Ectodermal cell (in vitro differentiated cells): ENCODE measurements around the gene TMEM229A.
"Not testable (repeated sequence)": the region's sequence is repeated elsewhere in the genome, so short reads cannot be mapped to it uniquely, and the experiment has no call there.

Source experiments
- H3K27ac ChIP-seq: 2 replicates; pipeline ENCODE4 v1.7.0; 2013; ENCODE audit warnings: mild to moderate bottlenecking, low read depth, low read length; ENCODE audit not compliant: insufficient read depth, poor library complexity, severe bottlenecking
- H3K27me3 ChIP-seq: 2 replicates; pipeline ENCODE4 v1.7.0; 2013; ENCODE audit warnings: mild to moderate bottlenecking, low read length; ENCODE audit not compliant: insufficient read depth, control insufficient read depth, poor library complexity, severe bottlenecking
- H3K36me3 ChIP-seq: one replicate; pipeline ENCODE4 v1.7.0; 2013; ENCODE audit warnings: low read length; ENCODE audit not compliant: control insufficient read depth, insufficient read depth
- H3K4me1 ChIP-seq: one replicate; pipeline ENCODE4 v1.7.0; 2013; ENCODE audit warnings: low read length; ENCODE audit not compliant: control insufficient read depth, insufficient read depth
- H3K4me3 ChIP-seq: 2 replicates; pipeline ENCODE4 v1.7.0; 2013; ENCODE audit warnings: low read depth, low read length, control low read depth; ENCODE audit not compliant: insufficient read depth
- H3K9me3 ChIP-seq: 2 replicates; pipeline ENCODE4 v1.7.0; 2013; ENCODE audit warnings: mild to moderate bottlenecking, low read length, moderate library complexity; ENCODE audit not compliant: control insufficient read depth
- WGBS, 2 experiments: methylation state at CpG; one replicate each; pipeline ENCODE4 v1.1.7; 2013; ENCODE audit warnings: missing lambda C conversion rate in 2 of 2; 5-methylcytosine and 5-hydroxymethylcytosine counted together

TMEM229A gene

DNA sequence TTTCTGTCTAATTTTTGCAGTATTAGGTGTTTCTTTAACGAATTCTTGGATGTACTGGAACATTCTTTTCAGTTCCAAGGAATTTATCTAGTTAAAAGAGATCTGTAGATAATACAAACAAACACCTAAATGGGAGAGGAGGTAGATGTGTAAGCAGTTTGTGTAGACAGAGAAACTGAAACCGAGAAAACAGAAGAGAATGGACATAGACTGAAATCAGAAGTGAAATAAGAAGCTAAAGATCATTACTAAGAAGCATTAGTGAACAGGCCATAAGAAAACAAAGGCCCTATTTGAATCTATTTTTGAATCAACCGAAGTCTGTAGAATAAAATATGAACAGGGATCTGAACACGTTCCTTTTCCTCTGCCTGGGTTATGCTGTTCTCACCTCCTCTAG is 26.5 kb upstream of the TMEM229A start:
- Histone ChIP-seq H3K36me3 (no peaks in the 10 kb centered on the region), H3K4me1 (no peaks in the 10 kb centered on the region), H3K4me3 (no peak overlapping the region), H3K9me3 (no peaks in the 10 kb centered on the region), H3K27ac (no peak overlapping the region), H3K27me3 (no peaks in the 10 kb centered on the region)
- 96 to 99% methylated on average over 4 of the region's 4 CpGs for WGBS, 2 experiments

GRCh38 chr7:124058515-124058914 is 25.6 kb upstream of the TMEM229A start:
- no peak overlapping the region for H3K27ac ChIP-seq
- no peaks in the 10 kb centered on the region for H3K9me3 ChIP-seq
- no peak overlapping the region for H3K4me3 ChIP-seq
- no peaks in the 10 kb centered on the region for H3K27me3 ChIP-seq
- no peaks in the 10 kb centered on the region for H3K36me3 ChIP-seq
- WGBS, 2 experiments = 100% methylated on average over 1 to 2 of the region's 2 CpGs
- H3K4me1 ChIP-seq = no peaks in the 10 kb centered on the region

DNA sequence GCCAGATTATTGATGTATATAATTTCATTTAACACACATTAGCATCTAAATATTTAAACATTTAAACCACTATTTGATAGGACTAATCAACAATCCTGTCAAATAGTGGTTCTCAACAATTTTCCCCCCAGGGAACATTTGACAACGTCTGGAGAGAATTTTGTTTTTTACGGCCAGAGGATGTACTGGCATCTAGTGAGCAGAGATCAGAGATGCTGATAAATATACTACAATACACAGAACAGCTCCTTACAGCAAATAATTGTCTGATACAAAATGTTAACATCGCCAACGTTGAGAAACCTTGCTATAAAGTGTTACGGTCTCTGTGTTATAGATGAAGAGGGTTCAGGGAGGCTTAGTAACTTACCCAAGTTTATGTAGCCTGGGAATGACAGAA is 25.0 kb upstream of the TMEM229A start:
- Histone ChIP-seq H3K9me3 (no peaks in the 10 kb centered on the region), H3K27ac (no peak overlapping the region), H3K4me3 (no peak overlapping the region), H3K36me3 (no peaks in the 10 kb centered on the region), H3K4me1 (no peaks in the 10 kb centered on the region), H3K27me3 (no peaks in the 10 kb centered on the region)
- WGBS, 2 experiments = 92 to 93% methylated on average over 5 of the region's 5 CpGs

GRCh38 chr7:124056234-124056633 is 23.4 kb upstream of the TMEM229A start:
- whole genome bisulfite sequencing, 2 experiments = 100% methylated on average over 1 of the region's 1 CpG; no CpG with 5 or more reads in 1 of the 2 experiments
- no peaks in the 10 kb centered on the region for H3K27me3 ChIP-seq
- H3K4me1 ChIP-seq = no peaks in the 10 kb centered on the region

DNA sequence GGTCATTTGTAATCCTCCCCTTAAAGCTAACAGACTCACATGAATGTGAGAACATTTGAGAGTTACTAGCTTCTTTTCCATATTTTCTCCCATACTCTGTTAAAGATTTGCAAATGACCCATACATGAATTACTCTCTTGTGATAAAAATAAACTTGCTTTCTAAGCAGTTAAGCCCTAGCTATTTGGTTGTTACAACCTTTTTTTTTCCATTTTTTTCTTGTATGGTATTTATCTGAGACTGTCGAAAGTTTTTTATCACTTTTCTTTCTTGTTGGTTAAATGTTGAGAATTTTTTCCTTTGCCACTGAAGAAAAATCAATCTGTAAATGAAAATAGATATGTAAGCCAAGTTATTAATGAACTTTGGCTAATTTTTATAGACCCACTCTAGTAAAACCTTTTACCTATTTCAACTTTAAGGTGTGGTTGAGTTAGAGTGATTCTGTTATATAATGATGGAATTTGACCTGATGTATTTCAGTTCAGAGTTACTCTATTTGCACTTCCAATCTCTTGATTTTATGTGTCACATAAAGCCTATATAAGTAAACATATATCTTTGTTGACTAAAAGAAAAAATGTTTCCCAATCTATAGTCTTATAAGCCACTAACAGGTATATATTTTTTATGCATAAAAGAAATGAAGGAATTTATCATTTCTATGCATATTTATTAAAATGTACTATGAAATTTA is 19.0 kb upstream of the TMEM229A start:
- WGBS, 2 experiments = 91% methylated on average over 1 of the region's 1 CpG; no CpG with 5 or more reads in 1 of the 2 experiments
- no peaks in the 10 kb centered on the region for H3K27me3 ChIP-seq
- H3K9me3 ChIP-seq = no peaks in the 10 kb centered on the region
- H3K4me1 ChIP-seq = no peaks in the 10 kb centered on the region
- no peak overlapping the region for H3K27ac ChIP-seq
- H3K36me3 ChIP-seq = no peaks in the 10 kb centered on the region
- no peak overlapping the region for H3K4me3 ChIP-seq

More at GRCh38 chr7:124056234-124056633, 23.4 kb upstream of the TMEM229A start:
- no peaks in the 10 kb centered on the region for H3K9me3 ChIP-seq
- H3K4me3 ChIP-seq = no peak overlapping the region
- no peak overlapping the region for H3K27ac ChIP-seq
- H3K36me3 ChIP-seq = no peaks in the 10 kb centered on the region

- H3K36me3 ChIP-seq = no peaks in the 10 kb centered on the region
- H3K9me3 ChIP-seq = no peaks in the 10 kb centered on the region
- 73 to 90% methylated on average over 1 of the region's 2 CpGs for WGBS, 2 experiments
- no peaks in the 10 kb centered on the region for H3K27me3 ChIP-seq
- H3K4me1 ChIP-seq = no peaks in the 10 kb centered on the region
- H3K27ac ChIP-seq = no peak overlapping the region
- no peak overlapping the region for H3K4me3 ChIP-seq
These were observed 10.0 kb upstream of the TMEM229A start for GRCh38 chr7:124042826-124043225.

- no peaks in the 10 kb centered on the region for H3K36me3 ChIP-seq
- H3K9me3 ChIP-seq = no peaks in the 10 kb centered on the region
- H3K4me3 ChIP-seq = no peak overlapping the region
- no peak overlapping the region for H3K27ac ChIP-seq
- WGBS, 2 experiments = 93 to 95% methylated on average over 2 of the region's 2 CpGs
- H3K4me1 ChIP-seq = no peaks in the 10 kb centered on the region
- H3K27me3 ChIP-seq = no peaks in the 10 kb centered on the region
These were observed 8.6 kb upstream of the TMEM229A start for GRCh38 chr7:124041439-124041838.

- not testable (repeated sequence) for H3K9me3 ChIP-seq, H3K27ac ChIP-seq, H3K4me1 ChIP-seq, H3K4me3 ChIP-seq, H3K36me3 ChIP-seq
- WGBS, 2 experiments = 92 to 95% methylated on average over 4 to 5 of the region's 5 CpGs
- H3K27me3 ChIP-seq = peaks cover 21% of the 10 kb centered on the region
These were observed 5.0 kb upstream of the TMEM229A start for GRCh38 chr7:124037902-124038301.

DNA sequence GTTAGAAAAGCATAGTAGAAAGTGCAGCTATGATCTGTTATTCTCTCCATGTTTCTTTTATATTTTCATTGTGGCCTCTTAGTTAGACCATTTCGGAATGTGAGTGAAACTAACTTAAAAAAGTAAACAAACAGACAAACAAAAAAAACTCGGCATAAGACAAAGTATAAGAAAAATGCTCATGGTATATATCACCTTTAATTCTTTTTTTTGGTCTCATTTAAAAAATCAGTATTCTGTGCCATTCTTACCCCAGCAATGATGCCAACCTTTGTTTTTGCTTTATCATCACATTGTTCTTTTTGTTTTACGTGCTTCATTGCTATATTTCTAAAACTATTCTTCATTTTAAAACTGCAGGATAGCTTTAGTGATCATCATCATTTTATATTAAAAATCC is 2.8 kb upstream of the TMEM229A start:
- no peak overlapping the region for H3K4me3 ChIP-seq
- H3K27me3 ChIP-seq = peaks cover 41% of the 10 kb centered on the region
- 85 to 100% methylated on average over 1 to 3 of the region's 3 CpGs for WGBS, 2 experiments
- H3K4me1 ChIP-seq = peaks cover 4% of the 10 kb centered on the region
- H3K27ac ChIP-seq = no peak overlapping the region
- no peaks in the 10 kb centered on the region for H3K36me3 ChIP-seq
- no peaks in the 10 kb centered on the region for H3K9me3 ChIP-seq

GRCh38 chr7:124034754-124035100 is 1.9 kb upstream of the TMEM229A start:
- Histone ChIP-seq H3K9me3 (no peaks in the 10 kb centered on the region), H3K36me3 (no peaks in the 10 kb centered on the region), H3K27ac (no peak overlapping the region), H3K4me1 (peaks cover 4% of the 10 kb centered on the region), H3K27me3 (peaks cover 44% of the 10 kb centered on the region), H3K4me3 (no peak overlapping the region)
- no CpG with 5 or more reads among the region's 1 CpG for WGBS, 2 experiments
